Uterus (tissue), 2 donors: ENCODE measurements around the gene HORMAD2.
"Not testable (repeated sequence)": the region's sequence is repeated elsewhere in the genome, so short reads cannot be mapped to it uniquely, and the experiment has no call there.

ENCODE experiments used
- CTCF ChIP-seq, 4 experiments: fragments of 200-600 bp in 2 of 4; fragments of 450-650 bp in 2 of 4; sonication (generic) in 2 of 4; IDR thresholded peaks; one replicate each; pipeline ENCODE4 v1.5.1; 2016 to 2019; ENCODE audit warnings: antibody characterized with exemption in 4 of 4, mild to moderate bottlenecking in 2 of 4, moderate library complexity in 1 of 4
- POLR2A ChIP-seq, 2 donors: fragments of 450-650 bp; IDR thresholded peaks; one replicate each; pipeline ENCODE4 v1.6.1; 2016; ENCODE audit warnings: antibody characterized with exemption in 2 of 2, mild to moderate bottlenecking in 1 of 2, moderate library complexity in 1 of 2

GRCh38 chr22:30059346-30060020 is 20.8 kb upstream of the HORMAD2 start:
- not testable (repeated sequence) for TF ChIP-seq CTCF, POLR2A (IDR thresholded peaks at IDR 0.05)
